Daoy (cell line): Measurements from ENCODE around the gene FCAR. TPM values are rescaled to one million over a fixed set of nuclear protein-coding genes. Genes with fewer than 3 reads are reported as not detected.

Experiments used
- total RNA-seq: library from RNA; depleted of rRNA; stranded (reverse); fragments of >200 nt; shearing (Covaris generic); gene quantifications from 2 replicates; pipeline ENCODE4 v1.2.3, GENCODE V29; 2014; rRNA removed

FCAR gene
- total RNA-seq, 1 experiment from 2014 or later = not detected

Other genes starting within 250 kb of the FCAR start
- gene LILRB1, start 243.8 kb upstream of the FCAR start, total RNA-seq = not detected in 2 replicates
- 0.69 and 2.3 TPM in 2 replicates for gene LILRB4, start 211.2 kb upstream of the FCAR start, total RNA-seq
- gene KIR3DL3, start 149.8 kb upstream of the FCAR start, total RNA-seq = not detected in 2 replicates
- not detected in 2 replicates for gene KIR2DL3, start 135.7 kb upstream of the FCAR start, total RNA-seq
- not detected in 2 replicates for gene KIR2DL1, start 104.4 kb upstream of the FCAR start, total RNA-seq
- not detected in 2 replicates for gene KIR2DL4, start 70.6 kb upstream of the FCAR start, total RNA-seq
- gene KIR3DL1, start 57.8 kb upstream of the FCAR start, total RNA-seq = not detected in 2 replicates
- gene KIR2DS4, start 41.6 kb upstream of the FCAR start, total RNA-seq = not detected in 2 replicates
- gene KIR3DL2, start 23.8 kb upstream of the FCAR start, total RNA-seq = not detected in 2 replicates
- gene NCR1, start 31.9 kb downstream of the FCAR start, total RNA-seq = 0.17 and 5.4 TPM in 2 replicates
- not detected in 2 replicates for gene NLRP7, start 73.3 kb downstream of the FCAR start, total RNA-seq
- gene NLRP2, start 92.1 kb downstream of the FCAR start, total RNA-seq = 0.11 TPM in 1 of 2 replicates, not detected in the other
- gene GP6, start 164.0 kb downstream of the FCAR start, total RNA-seq = 0.91 TPM in 1 of 2 replicates, not detected in the other
- 14.1 and 17.0 TPM in 2 replicates for gene RDH13, start 188.9 kb downstream of the FCAR start, total RNA-seq
- gene EPS8L1, start 201.6 kb downstream of the FCAR start, total RNA-seq = 1.6 and 4.9 TPM in 2 replicates
- gene PPP1R12C, start 243.4 kb downstream of the FCAR start, total RNA-seq = 41.5 and 44.2 TPM in 2 replicates